Measurements from ENCODE around the gene LRRC38. TPM values are rescaled to one million over a fixed set of nuclear protein-coding genes. Genes with fewer than 3 reads are reported as not detected.
"Not testable (repeated sequence)": the region's sequence is repeated elsewhere in the genome, so short reads cannot be mapped to it uniquely, and the experiment has no call there.

The LRRC38 gene
- total RNA-seq (2021) (not detected in 2 replicates), Bru-seq, nascent RNA (not detected), BruChase-seq, experiment 1, labeled RNA remaining after a 2-hour chase (not detected), BruChase-seq, experiment 2, labeled RNA remaining after a 6-hour chase (not detected)
- long read RNA-seq: 0 reads

- Histone ChIP-seq H3K9me3 (ENCODE audit: insufficient read depth, low read depth) (no peaks in the 10 kb centered on the region), H4K20me1 (ENCODE audit: insufficient read depth) (no peaks in the 10 kb centered on the region), H3K4me3 (no peak within 1 kb of the TSS), H3K9me2 (ENCODE audit: insufficient read depth) (no peaks in the 10 kb centered on the region), H2AFZ (no peak within 1 kb of the TSS), H3K36me3 (ENCODE audit: low read depth) (no peaks in the 10 kb centered on the region), H3K79me2 (ENCODE audit: low read depth) (no peaks in the 10 kb centered on the region), H3K4me1 (replicated peaks; ENCODE audit: insufficient read depth) (no peaks in the 10 kb centered on the region), H3K27me3 (ENCODE audit: insufficient read depth, low read depth) (peaks cover 9% of the 10 kb centered on the region; the same call in 1 of the 2 replicates), H3K27ac (no peak within 1 kb of the TSS), H3F3A (ENCODE audit: insufficient read depth, low read depth) (no peaks in the 10 kb centered on the region), H3K4me2 (no peak within 1 kb of the TSS)
- BruUV-seq (replicated peaks): no TSS peak
- no peak for TF ChIP-seq EZH2 (IDR thresholded peaks at IDR 0.05; ENCODE audit: low read depth)
- no peak for DNase-seq
- ChIA-PET CTCF (no interaction called here), POLR2A (ENCODE audit: unreplicated experiment) (no interaction called here)
- intact Hi-C loops (cut with micrococcal nuclease; ENCODE audit: unreplicated experiment): no loop called here
Measured at GRCh38 chr1:13513895-13514546, at the start of gene LRRC38. LRRC38 (minus strand) TSS chr1:13514003; CDS start chr1:13513593, 410 bp downstream.

DNA sequence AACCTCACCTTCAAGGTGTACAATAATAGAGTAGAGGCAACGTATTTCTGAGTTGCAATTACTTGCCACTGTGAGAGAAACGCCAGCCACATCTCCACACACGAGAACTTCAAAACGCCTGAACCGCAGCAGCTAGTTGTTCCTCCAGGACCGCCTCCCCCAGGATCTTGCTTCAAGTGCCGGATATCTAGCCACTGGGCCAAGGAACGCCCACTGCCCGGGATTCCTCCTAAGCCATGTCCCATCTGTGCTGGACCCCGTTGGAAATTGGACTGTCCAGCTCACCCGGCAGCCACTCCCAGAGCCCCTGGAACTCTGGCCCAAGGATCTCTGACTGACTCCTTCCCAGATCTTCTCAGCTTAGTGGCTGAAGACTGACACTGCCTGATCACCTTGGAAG, 49.2 kb upstream of the LRRC38 start:
- not testable (repeated sequence) for DNase-seq; BruUV-seq (replicated peaks)

DNA sequence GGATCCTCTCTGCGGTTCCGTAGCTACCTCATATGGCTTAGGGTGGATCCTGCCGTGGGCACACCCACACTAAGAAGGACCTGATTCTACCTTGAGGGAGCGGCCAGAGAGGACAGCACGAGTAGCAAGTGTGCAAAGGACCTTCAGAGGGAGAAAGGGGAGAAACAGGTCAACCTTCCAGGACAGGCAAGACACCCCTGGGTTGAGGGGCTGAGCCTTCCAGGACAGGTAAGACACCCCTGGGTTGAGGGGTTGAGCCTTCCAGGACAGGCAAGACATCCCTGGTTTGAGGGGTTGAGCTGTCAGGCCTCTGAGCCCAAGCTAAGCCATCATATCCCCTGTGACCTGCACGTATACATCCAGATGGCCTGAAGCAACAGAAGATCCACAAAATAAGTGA, 46.7 kb upstream of the LRRC38 start:
- no peak for DNase-seq
- intact Hi-C loops (cut with micrococcal nuclease; ENCODE audit: unreplicated experiment): no loop called here
- H3F3A ChIP-seq (ENCODE audit: insufficient read depth, low read depth): no peaks in the 10 kb centered on the region
- H3K4me3 ChIP-seq: no peak overlapping the region
- H3K9me3 ChIP-seq (ENCODE audit: insufficient read depth, low read depth): no peaks in the 10 kb centered on the region
- no peaks in the 10 kb centered on the region for H3K9me2 ChIP-seq (ENCODE audit: insufficient read depth)
- H4K20me1 ChIP-seq (ENCODE audit: insufficient read depth): no peaks in the 10 kb centered on the region
- no peak overlapping the region for H2AFZ ChIP-seq
- CTCF ChIA-PET: no interaction called here
- H3K79me2 ChIP-seq (ENCODE audit: low read depth): no peaks in the 10 kb centered on the region
- BruUV-seq (replicated peaks): no TSS peak
- H3K27ac ChIP-seq: no peak overlapping the region
- H3K27me3 ChIP-seq (ENCODE audit: insufficient read depth, low read depth): peaks cover 56% of the 10 kb centered on the region
- no peak overlapping the region for H3K4me2 ChIP-seq
- H3K36me3 ChIP-seq (ENCODE audit: low read depth): no peaks in the 10 kb centered on the region
- no peaks in the 10 kb centered on the region for H3K4me1 ChIP-seq (replicated peaks; ENCODE audit: insufficient read depth)
- no peak for TF ChIP-seq CTCF (conservative IDR thresholded peaks at IDR 0.05)
- POLR2A ChIA-PET (ENCODE audit: unreplicated experiment): no interaction called here

More for the DNA sequence above, 49.2 kb upstream of the LRRC38 start:
- H3K36me3 ChIP-seq (ENCODE audit: low read depth); H3F3A ChIP-seq (ENCODE audit: insufficient read depth, low read depth); H4K20me1 ChIP-seq (ENCODE audit: insufficient read depth); H3K9me2 ChIP-seq (ENCODE audit: insufficient read depth); H2AFZ ChIP-seq; POLR2A ChIA-PET (ENCODE audit: unreplicated experiment); intact Hi-C loops (cut with micrococcal nuclease; ENCODE audit: unreplicated experiment); CTCF ChIA-PET; H3K4me3 ChIP-seq; H3K9me3 ChIP-seq (ENCODE audit: insufficient read depth, low read depth); H3K4me1 ChIP-seq (replicated peaks; ENCODE audit: insufficient read depth); H3K27ac ChIP-seq; H3K79me2 ChIP-seq (ENCODE audit: low read depth); H3K4me2 ChIP-seq: not testable (repeated sequence)
- peaks cover 43% of the 10 kb centered on the region for H3K27me3 ChIP-seq (ENCODE audit: insufficient read depth, low read depth)

DNA sequence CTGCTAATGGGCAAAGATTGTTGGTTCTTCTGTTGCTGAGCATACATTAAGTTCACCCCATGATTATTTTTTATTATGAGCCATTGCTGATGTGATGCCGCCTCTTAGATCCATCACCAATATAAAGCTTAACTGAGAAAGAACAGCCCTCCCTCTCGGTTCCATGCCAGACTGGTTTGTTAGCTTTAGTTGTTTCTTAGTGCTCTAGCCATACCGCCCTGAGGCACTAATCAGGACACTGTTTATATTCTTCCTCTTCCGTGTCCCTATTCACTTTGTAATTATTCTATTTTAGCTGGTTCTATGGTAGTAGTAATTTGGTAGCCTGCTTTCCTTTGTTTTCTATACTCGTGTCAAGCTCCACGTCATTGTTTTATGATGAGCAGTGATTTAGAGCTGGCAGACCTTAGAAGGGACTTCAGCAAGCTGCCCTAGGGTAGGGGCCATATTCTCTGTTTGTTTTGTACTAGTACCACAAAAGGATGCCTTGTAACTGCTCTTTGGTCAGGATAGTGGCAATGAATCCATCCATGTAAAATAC, 42.5 kb upstream of the LRRC38 start:
- Histone ChIP-seq H3K4me2 (no peak overlapping the region), H3K27me3 (ENCODE audit: insufficient read depth, low read depth) (peaks cover 36% of the 10 kb centered on the region), H3K4me3 (no peak overlapping the region), H3K79me2 (ENCODE audit: low read depth) (no peaks in the 10 kb centered on the region), H3K27ac (no peak overlapping the region), H3K9me3 (ENCODE audit: insufficient read depth, low read depth) (no peaks in the 10 kb centered on the region), H3F3A (ENCODE audit: insufficient read depth, low read depth) (no peaks in the 10 kb centered on the region), H3K4me1 (replicated peaks; ENCODE audit: insufficient read depth) (no peaks in the 10 kb centered on the region), H4K20me1 (ENCODE audit: insufficient read depth) (no peaks in the 10 kb centered on the region), H2AFZ (no peak overlapping the region), H3K9me2 (ENCODE audit: insufficient read depth) (no peaks in the 10 kb centered on the region), H3K36me3 (ENCODE audit: low read depth) (no peaks in the 10 kb centered on the region)
- DNase-seq: no peak
- ChIA-PET POLR2A (ENCODE audit: unreplicated experiment) (no interaction called here), CTCF (no interaction called here)
- TF ChIP-seq CTCF (conservative IDR thresholded peaks at IDR 0.05) (no peak), EZH2 (IDR thresholded peaks at IDR 0.05; ENCODE audit: low read depth) (no peak)
- no TSS peak for BruUV-seq (replicated peaks)
- intact Hi-C loops (cut with micrococcal nuclease; ENCODE audit: unreplicated experiment): no loop called here

All from PC-9 (cell line).